A673 (cell line): ENCODE results near the gene NCCRP1.

ENCODE experiments used
- CTCF ChIP-seq: fragments of 300-800, 200-600 bp; sonication (generic); conservative IDR thresholded peaks from 2 replicates; pipeline ENCODE4 v1.5.1; 2017; ENCODE audit warnings: low read depth, mild to moderate bottlenecking, antibody characterized with exemption, low read length, moderate library complexity, mixed read lengths
- EZH2 ChIP-seq: fragments of 200-600 bp; sonication (generic); IDR thresholded peaks from 2 replicates; pipeline ENCODE4 v1.6.1; 2017; ENCODE audit warnings: borderline replicate concordance, low read depth, mild to moderate bottlenecking, mixed read lengths, antibody characterized with exemption, low read length; ENCODE audit not compliant: poor library complexity, severe bottlenecking

GRCh38 chr19:39248806-39249205, 52.0 kb downstream of the NCCRP1 start, which contains the start of gene IFNL4:
- TF ChIP-seq CTCF (no peak), EZH2 (no peak)
